ENCODE data around the gene AIDA. TPM values are rescaled to one million over a fixed set of nuclear protein-coding genes. Genes with fewer than 3 reads are reported as not detected.

The AIDA gene
- total RNA-seq, 4 donors from 2014 or later = 48.2 to 61.9 (median 52.7) TPM

GRCh38 chr1:222629921-222630535 is 82.3 kb downstream of the AIDA start:
- no peaks in the 10 kb centered on the region for H3K4me1 ChIP-seq
- intact Hi-C loops (cut with DNase I) = loop anchor here (5.0 kb wide), 1 partner anchor 168 kb away; no protein-coding TSS in a partner anchor
- no peak for TF ChIP-seq POLR2A (IDR thresholded peaks at IDR 0.05)
- no peak for TF ChIP-seq CTCF (IDR thresholded peaks at IDR 0.05)
- H3K27me3 ChIP-seq = no peaks in the 10 kb centered on the region
- peaks cover 37 to 56% of the 10 kb centered on the region in 2 donors for H3K36me3 ChIP-seq
- no peak overlapping the region for H3K27ac ChIP-seq
- no peaks in the 10 kb centered on the region for H3K9me3 ChIP-seq
- DNase-seq = no peak
- H3K4me3 ChIP-seq (replicated peaks in 1 of 3) = no peak overlapping the region
- WGBS, 2 donors = 90 to 91% methylated on average over 7 of the region's 7 CpGs

GRCh38 chr1:222627232-222627631 is 85.1 kb downstream of the AIDA start:
- no peaks in the 10 kb centered on the region for H3K4me1 ChIP-seq
- WGBS, 2 donors = 85 to 89% methylated on average over 6 of the region's 6 CpGs
- H3K4me3 ChIP-seq (replicated peaks in 1 of 3) = no peak overlapping the region
- TF ChIP-seq CTCF (IDR thresholded peaks at IDR 0.05) = no peak
- no peak for DNase-seq
- H3K27me3 ChIP-seq = no peaks in the 10 kb centered on the region
- peaks cover 28 to 53% of the 10 kb centered on the region in 2 donors for H3K36me3 ChIP-seq
- no peak overlapping the region for H3K27ac ChIP-seq
- no peaks in the 10 kb centered on the region for H3K9me3 ChIP-seq
- intact Hi-C loops (cut with DNase I) = no loop called here

GRCh38 chr1:222624214-222624613 is 88.1 kb downstream of the AIDA start:
- Histone ChIP-seq H3K4me1 (peaks cover 0 to 6% of the 10 kb centered on the region in 2 donors), H3K27ac (no peak overlapping the region), H3K27me3 (no peaks in the 10 kb centered on the region), H3K36me3 (peaks cover 25 to 39% of the 10 kb centered on the region in 2 donors), H3K9me3 (no peaks in the 10 kb centered on the region), H3K4me3 (replicated peaks in 1 of 3) (no peak overlapping the region)
- no peak for TF ChIP-seq CTCF (IDR thresholded peaks at IDR 0.05)
- TF ChIP-seq POLR2A (IDR thresholded peaks at IDR 0.05) = no peak
- 91% methylated on average over 7 of the region's 7 CpGs for WGBS, 2 donors
- intact Hi-C loops (cut with DNase I) = no loop called here
- no peak for DNase-seq

- Histone ChIP-seq H3K4me1 (peaks cover 0 to 9% of the 10 kb centered on the region in 2 donors), H3K4me3 (replicated peaks in 1 of 3) (no peak overlapping the region), H3K36me3 (peaks cover 19 to 33% of the 10 kb centered on the region in 2 donors), H3K9me3 (no peaks in the 10 kb centered on the region), H3K27me3 (no peaks in the 10 kb centered on the region), H3K27ac (no peak overlapping the region)
- TF ChIP-seq CTCF (IDR thresholded peaks at IDR 0.05) = no peak
- no peak for TF ChIP-seq POLR2A (IDR thresholded peaks at IDR 0.05)
- intact Hi-C loops (cut with DNase I) = no loop called here
- no peak for DNase-seq
These were observed 88.8 kb downstream of the AIDA start for GRCh38 chr1:222623458-222623857.

- Histone ChIP-seq H3K4me1 (peaks cover 0 to 9% of the 10 kb centered on the region in 2 donors), H3K9me3 (no peaks in the 10 kb centered on the region), H3K27me3 (no peaks in the 10 kb centered on the region), H3K36me3 (peaks cover 12 to 26% of the 10 kb centered on the region in 2 donors), H3K4me3 (replicated peaks in 1 of 3) (no peak overlapping the region), H3K27ac (no peak overlapping the region)
- intact Hi-C loops (cut with DNase I) = no loop called here
- TF ChIP-seq POLR2A (IDR thresholded peaks at IDR 0.05) = no peak
- TF ChIP-seq CTCF (IDR thresholded peaks at IDR 0.05) = no peak
- no peak for DNase-seq
- 96 to 97% methylated on average over 5 of the region's 5 CpGs for WGBS, 2 donors
These were observed 89.5 kb downstream of the AIDA start for GRCh38 chr1:222622765-222623164.

Data from thyroid gland (tissue), 4 donors.